NCI-H774 (cell line): ENCODE measurements around the gene SMYD3.

Experiments
- DNase-seq: peaks from one replicate; lab custom pipeline; 2025; lab: John Stamatoyannopoulos, UW

Gene SMYD3

GRCh38 chr1:245873068-245873467 is 634.0 kb downstream of the SMYD3 start:
- DNase-seq, result no peak

GRCh38 chr1:245872475-245872874 is 634.6 kb downstream of the SMYD3 start:
- no peak for DNase-seq

GRCh38 chr1:245871915-245872314 is 635.2 kb downstream of the SMYD3 start:
- no peak for DNase-seq

GRCh38 chr1:245871191-245871590 is 635.9 kb downstream of the SMYD3 start:
- DNase-seq, result no peak

GRCh38 chr1:245870698-245871097 is 636.4 kb downstream of the SMYD3 start:
- no peak for DNase-seq

GRCh38 chr1:245869847-245870246 is 637.2 kb downstream of the SMYD3 start:
- DNase-seq, result no peak

GRCh38 chr1:245867738-245868137 is 639.3 kb downstream of the SMYD3 start:
- no peak for DNase-seq

GRCh38 chr1:245864872-245865271 is 642.2 kb downstream of the SMYD3 start:
- no peak for DNase-seq

- no peak for DNase-seq
These were observed 643.4 kb downstream of the SMYD3 start for GRCh38 chr1:245863566-245864184.

GRCh38 chr1:245862812-245863540 is 644.1 kb downstream of the SMYD3 start:
- DNase-seq, result no peak

- DNase-seq, result no peak
These were observed 646.2 kb downstream of the SMYD3 start for GRCh38 chr1:245860657-245861544.

- no peak for DNase-seq
These were observed 647.5 kb downstream of the SMYD3 start for GRCh38 chr1:245859493-245860114.

- no peak for DNase-seq
These were observed 648.2 kb downstream of the SMYD3 start for GRCh38 chr1:245858722-245859492.

- no peak for DNase-seq
These were observed 648.9 kb downstream of the SMYD3 start for GRCh38 chr1:245858022-245858721.

- no peak for DNase-seq
These were observed 650.0 kb downstream of the SMYD3 start for GRCh38 chr1:245856944-245857531.

GRCh38 chr1:245855846-245856730 is 651.0 kb downstream of the SMYD3 start:
- DNase-seq, result no peak

GRCh38 chr1:245853291-245853690 is 653.8 kb downstream of the SMYD3 start:
- no peak for DNase-seq

- DNase-seq, result no peak
These were observed 664.0 kb downstream of the SMYD3 start for GRCh38 chr1:245843101-245843500.

GRCh38 chr1:245842106-245842505 is 665.0 kb downstream of the SMYD3 start:
- no peak for DNase-seq
